Measurements from ENCODE around the gene B3GAT1.

- TF ChIP-seq CTCF (IDR thresholded peaks at IDR 0.05) (no peak), POLR2A (IDR thresholded peaks at IDR 0.05) (no peak)
Measured at GRCh38 chr11:134352111-134352510, 59.9 kb downstream of the B3GAT1 start.

All from lower leg skin (tissue), 3 donors.